Measurements from ENCODE around the gene ZNF558. TPM values are rescaled to one million over a fixed set of nuclear protein-coding genes. Genes with fewer than 3 reads are reported as not detected.

Gene ZNF558
- 3.3 and 4.2 TPM in 2 replicates for total RNA-seq

DNA sequence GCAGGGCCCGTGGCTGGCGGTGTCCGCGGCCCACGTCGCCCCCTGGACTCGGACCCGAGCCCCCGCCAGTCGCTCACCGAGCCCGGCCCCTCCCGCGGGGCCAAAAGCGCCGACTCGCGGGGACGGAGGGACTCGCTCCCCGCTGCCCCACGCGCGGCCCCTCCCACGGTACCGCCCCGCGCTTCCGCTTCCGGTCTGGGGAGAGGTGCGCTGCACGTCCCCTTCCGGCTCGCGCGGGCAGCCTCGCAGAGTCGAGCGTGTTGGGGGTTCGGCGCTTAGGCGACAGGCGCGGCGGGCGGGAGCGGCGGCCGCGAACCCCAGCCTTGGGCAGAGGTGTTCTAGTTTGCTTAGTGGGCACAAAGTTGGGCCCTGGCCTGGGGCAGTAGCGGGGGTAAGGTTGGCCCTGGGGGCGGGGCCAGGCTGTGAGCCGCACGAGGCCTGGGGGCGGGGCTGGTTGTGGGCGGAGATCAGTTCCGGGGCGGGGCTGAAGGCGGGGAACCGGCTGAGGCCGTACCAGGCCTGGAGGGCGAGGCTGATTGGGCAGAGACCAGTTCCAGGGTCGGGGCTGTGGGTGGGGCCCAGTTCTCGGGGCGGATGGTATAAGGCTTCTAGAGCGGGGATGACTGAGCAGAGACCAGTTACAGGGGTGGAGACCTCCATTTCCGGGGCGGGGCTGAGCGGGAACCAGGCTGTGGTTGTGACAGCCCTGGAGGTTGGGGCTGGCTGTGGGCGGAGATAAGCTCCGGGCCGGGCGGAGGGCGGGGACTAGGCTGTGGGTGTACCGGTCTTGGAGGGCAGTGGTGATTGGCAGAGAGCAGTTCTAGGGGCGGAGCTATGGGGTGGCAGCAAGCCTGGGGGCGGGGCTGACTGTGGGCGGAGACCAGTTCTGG is at the start of gene ZNF558, which contains the start of gene MBD3L1:
ZNF558 (minus strand) TSS at position 173 of the 890 bp plus-strand sequence. CDS start 9,645 bp downstream, outside the sequence.
MBD3L1 (plus strand) TSS at position 246 of the 890 bp plus-strand sequence. CDS start 10,302 bp downstream, outside the sequence.

Small RNA genes lying within 50 kb of the gene (small RNA-seq; reads per million reads assigned to genes)
- gene AC012616.1 = not detected

Other genes with a start within 250 kb of the ZNF558 start
- gene ADAMTS10, start 221.6 kb downstream of the ZNF558 start, total RNA-seq = 2.4 and 4.0 TPM in 2 replicates
- gene NFILZ, start 201.7 kb downstream of the ZNF558 start, total RNA-seq = not detected in 2 replicates
- not detected in 2 replicates for gene ACTL9, start 133.5 kb downstream of the ZNF558 start, total RNA-seq
- not detected in 2 replicates for gene OR2Z1, start 110.7 kb downstream of the ZNF558 start, total RNA-seq
- gene MBD3L1, start 73 bp upstream of the ZNF558 start, total RNA-seq = not detected in 2 replicates
- not detected in 2 replicates for gene MUC16, start 178.1 kb upstream of the ZNF558 start, total RNA-seq

All from thoracic aorta endothelial cell (primary cell).